Measurements from ENCODE around the gene AKT3. TPM values are rescaled to one million over a fixed set of nuclear protein-coding genes. Genes with fewer than 3 reads are reported as not detected.

The AKT3 gene
- total RNA-seq, 2 donors from 2014 or later: 38.1 to 41.8 TPM

GRCh38 chr1:243452092-243452491 lies 398.0 kb downstream of the AKT3 start:
- Mint-ChIP-seq H3K4me3 (no peak overlapping the region), H3K4me1 (ENCODE audit: low read depth in 2 of 2) (peaks cover 3 to 4% of the 10 kb centered on the region in 2 donors), H3K9me3 (no peaks in the 10 kb centered on the region), H3K27me3 (no peaks in the 10 kb centered on the region), H3K27ac (no peak overlapping the region), H3K36me3 (no peaks in the 10 kb centered on the region)
- ATAC-seq: no peak
- no peak for DNase-seq (ENCODE audit: low spot score)

- peaks cover 3 to 4% of the 10 kb centered on the region in 2 donors for H3K4me1 Mint-ChIP-seq (ENCODE audit: low read depth in 2 of 2)
- DNase-seq (ENCODE audit: low spot score) (no peak), ATAC-seq (no peak)
- H3K27me3 Mint-ChIP-seq: no peaks in the 10 kb centered on the region
- H3K9me3 Mint-ChIP-seq: no peaks in the 10 kb centered on the region
- H3K36me3 Mint-ChIP-seq: no peaks in the 10 kb centered on the region
- no peak overlapping the region for H3K27ac Mint-ChIP-seq
- no peak overlapping the region for H3K4me3 Mint-ChIP-seq
Observed at GRCh38 chr1:243449373-243449772, 400.7 kb downstream of the AKT3 start.

GRCh38 chr1:243447844-243448243 lies 402.2 kb downstream of the AKT3 start:
- H3K36me3 Mint-ChIP-seq: no peaks in the 10 kb centered on the region
- H3K4me1 Mint-ChIP-seq (ENCODE audit: low read depth in 2 of 2): peaks cover 3 to 4% of the 10 kb centered on the region in 2 donors
- H3K27ac Mint-ChIP-seq: no peak overlapping the region
- H3K27me3 Mint-ChIP-seq: no peaks in the 10 kb centered on the region
- no peak for ATAC-seq
- no peaks in the 10 kb centered on the region for H3K9me3 Mint-ChIP-seq
- no peak overlapping the region for H3K4me3 Mint-ChIP-seq
- no peak for DNase-seq (ENCODE audit: low spot score)

- no peak overlapping the region for H3K4me3 Mint-ChIP-seq
- H3K4me1 Mint-ChIP-seq (ENCODE audit: low read depth in 2 of 2): peaks cover 3 to 4% of the 10 kb centered on the region in 2 donors
- no peaks in the 10 kb centered on the region for H3K36me3 Mint-ChIP-seq
- DNase-seq (ENCODE audit: low spot score): no peak
- H3K27ac Mint-ChIP-seq: no peak overlapping the region
- no peaks in the 10 kb centered on the region for H3K27me3 Mint-ChIP-seq
- no peak for ATAC-seq
- no peaks in the 10 kb centered on the region for H3K9me3 Mint-ChIP-seq
Observed at GRCh38 chr1:243447347-243447746, 402.7 kb downstream of the AKT3 start.

- Mint-ChIP-seq H3K27ac (no peak overlapping the region), H3K4me3 (no peak overlapping the region), H3K27me3 (no peaks in the 10 kb centered on the region), H3K4me1 (ENCODE audit: low read depth in 2 of 2) (peaks cover 3 to 4% of the 10 kb centered on the region in 2 donors), H3K9me3 (no peaks in the 10 kb centered on the region), H3K36me3 (no peaks in the 10 kb centered on the region)
- no peak for ATAC-seq
- no peak for DNase-seq (ENCODE audit: low spot score)
Observed at GRCh38 chr1:243443557-243443956, 406.5 kb downstream of the AKT3 start.

- no peak overlapping the region for H3K27ac Mint-ChIP-seq
- no peaks in the 10 kb centered on the region for H3K36me3 Mint-ChIP-seq
- DNase-seq (ENCODE audit: low spot score) (no peak), ATAC-seq (no peak)
- H3K9me3 Mint-ChIP-seq: no peaks in the 10 kb centered on the region
- H3K4me3 Mint-ChIP-seq: no peak overlapping the region
- no peaks in the 10 kb centered on the region for H3K27me3 Mint-ChIP-seq
- no peaks in the 10 kb centered on the region for H3K4me1 Mint-ChIP-seq (ENCODE audit: low read depth in 2 of 2)
Observed at GRCh38 chr1:243441601-243442000, 408.4 kb downstream of the AKT3 start.

GRCh38 chr1:243440406-243440805 lies 409.6 kb downstream of the AKT3 start:
- Mint-ChIP-seq H3K27me3 (no peaks in the 10 kb centered on the region), H3K9me3 (no peaks in the 10 kb centered on the region), H3K4me3 (no peak overlapping the region), H3K4me1 (ENCODE audit: low read depth in 2 of 2) (no peaks in the 10 kb centered on the region), H3K36me3 (no peaks in the 10 kb centered on the region), H3K27ac (no peak overlapping the region)
- DNase-seq (ENCODE audit: low spot score) (no peak), ATAC-seq (no peak)

- Mint-ChIP-seq H3K9me3 (no peaks in the 10 kb centered on the region), H3K27me3 (no peaks in the 10 kb centered on the region), H3K4me1 (ENCODE audit: low read depth in 2 of 2) (no peaks in the 10 kb centered on the region), H3K36me3 (no peaks in the 10 kb centered on the region), H3K27ac (no peak overlapping the region), H3K4me3 (no peak overlapping the region)
- no peak for ATAC-seq
- no peak for DNase-seq (ENCODE audit: low spot score)
Observed at GRCh38 chr1:243438815-243439214, 411.2 kb downstream of the AKT3 start.

Other genes starting within 250 kb of the AKT3 start
- 1 to 10 TPM; 2.3 to 3.3 TPM for gene ZBTB18, start 201.0 kb upstream of the AKT3 start, total RNA-seq

Measured in natural killer cell treated with Interleukin-12 subunit alpha and Interleukin-12 subunit beta and Interleukin-15 and Interleukin-18, amount 100 ng/mL, for 72 hours (primary cell).